GM12878 (cell line): Measurements from ENCODE around the gene NADSYN1. TPM values are rescaled to one million over a fixed set of nuclear protein-coding genes. Genes with fewer than 3 reads are reported as not detected.

Source experiments
- ATAC-seq: fragments of 200-7000 bp; cut with Tn5 transposase; 3 replicates; pipeline ENCODE4 v1.9.1; 2020; ENCODE audit warnings: mild to moderate bottlenecking, moderate library complexity
- BruUV-seq: library from RNA; stranded (reverse); fragments of 400-500 nt; replicated peaks from 2 replicates; lab custom pipeline; 2021; lab: Mats Ljungman, UMichigan
- CTCF ChIA-PET: fragments of 300-600 bp; sonication (Branson Sonifier 250); formaldehyde crosslinking; extraction: SDS; loops from one replicate; lab custom pipeline; 2021; ENCODE audit warnings: inconsistent platforms; lab: Yijun Ruan, JAX
- POLR2A ChIA-PET: fragments of 350-600 bp; formaldehyde crosslinking; extraction: SDS; loops from one replicate; lab custom pipeline; 2021; ENCODE audit warnings: inconsistent platforms; lab: Charles Lee
- RAD21 ChIA-PET: fragments of 300-600 bp; sonication (Branson Sonifier 250); formaldehyde crosslinking; loops from one replicate; lab custom pipeline; 2023; ENCODE audit warnings: antibody characterized with exemption; ENCODE audit not compliant: unreplicated experiment; lab: Charles Lee
- SMC1A ChIA-PET: fragments of 300-600 bp; sonication (Branson Sonifier 250); formaldehyde crosslinking; loops from one replicate; lab custom pipeline; 2023; ENCODE audit not compliant: unreplicated experiment, uncharacterized antibody; lab: Charles Lee
- DNase-seq: peaks from one replicate; pipeline ENCODE4 v3.0.0-alpha.2; 2011; ENCODE audit warnings: low read depth, low spot score
- FAIRE-seq: peaks from 3 replicates; lab custom pipeline; 2011; peaks lifted over from hg19 to GRCh38; lab: Jason Lieb, UNC
- H2AFZ ChIP-seq: 2 replicates; pipeline ENCODE4 v1.6.0; 2011; ENCODE audit warnings: low read depth, low read length, control low read depth; ENCODE audit not compliant: control insufficient read depth
- H3K27ac ChIP-seq: 2 replicates; pipeline ENCODE4 v1.5.1; 2011; ENCODE audit warnings: control low read depth; ENCODE audit not compliant: control insufficient read depth, insufficient read depth
- H3K27me3 ChIP-seq, 2 experiments: replicated peaks in 1 of 2; 2 replicates each; pipeline versions ENCODE4 v1.6.0 to v1.6.1; 2011; ENCODE audit warnings: low read length in 1 of 2; ENCODE audit not compliant: control insufficient read depth in 2 of 2, insufficient read depth in 2 of 2
- H3K36me3 ChIP-seq, 2 experiments: 2 replicates each; pipeline ENCODE4 v1.5.1; 2011; ENCODE audit warnings: low read length in 1 of 2; ENCODE audit not compliant: control insufficient read depth in 2 of 2, insufficient read depth in 2 of 2
- H3K4me1 ChIP-seq: 2 replicates; pipeline ENCODE4 v1.6.1; 2011; ENCODE audit warnings: mild to moderate bottlenecking, low read length, moderate library complexity, mixed read lengths; ENCODE audit not compliant: control insufficient read depth, insufficient read depth
- H3K4me2 ChIP-seq: 2 replicates; pipeline ENCODE4 v1.6.0; 2011; ENCODE audit warnings: control low read depth; ENCODE audit not compliant: control insufficient read depth, insufficient read depth
- H3K4me3 ChIP-seq: fragments of 200-600 bp; sonication (generic); 2 replicates; pipeline ENCODE4 v1.5.1; 2016
- H3K79me2 ChIP-seq: 2 replicates; pipeline ENCODE4 v1.6.0; 2011; ENCODE audit warnings: low read length; ENCODE audit not compliant: control insufficient read depth, insufficient read depth
- H3K9ac ChIP-seq: 2 replicates; pipeline ENCODE4 v1.8.0; 2011; ENCODE audit warnings: low read length, control low read depth, mixed read lengths; ENCODE audit not compliant: control insufficient read depth, insufficient read depth
- H3K9me3 ChIP-seq: replicated peaks from 3 replicates; pipeline ENCODE4 v1.5.1; 2011; ENCODE audit warnings: mild to moderate bottlenecking, low read length; ENCODE audit not compliant: control insufficient read depth, insufficient read depth
- H4K20me1 ChIP-seq: 2 replicates; pipeline ENCODE4 v1.6.0; 2011; ENCODE audit not compliant: control insufficient read depth, insufficient read depth
- ATF7 ChIP-seq: fragments of 450-650 bp; IDR thresholded peaks from 2 replicates; pipeline ENCODE4 v1.6.1; 2016; ENCODE audit warnings: low read depth, mild to moderate bottlenecking
- CBFB ChIP-seq: IDR thresholded peaks from 2 replicates; pipeline ENCODE4 v1.6.1; 2016; ENCODE audit warnings: antibody characterized with exemption, low read depth
- CREM ChIP-seq: IDR thresholded peaks from 2 replicates; pipeline ENCODE4 v1.6.1; 2014; ENCODE audit warnings: antibody characterized with exemption, low read depth
- CUX1 ChIP-seq: IDR thresholded peaks from 2 replicates; pipeline ENCODE4 v1.6.1; 2012; ENCODE audit warnings: improper control_type of control experiment, low read depth, low read length; ENCODE audit not compliant: insufficient replicate concordance
- EZH2 ChIP-seq: IDR thresholded peaks from 2 replicates; pipeline ENCODE4 v1.6.1; 2012; ENCODE audit warnings: low read depth, mild to moderate bottlenecking, control low read depth, inconsistent platforms, low read length, borderline replicate concordance; ENCODE audit not compliant: control insufficient read depth
- IKZF1 ChIP-seq: fragments of 450-650 bp; conservative IDR thresholded peaks from 2 replicates; pipeline ENCODE4 v1.6.1; 2017; ENCODE audit warnings: antibody characterized with exemption, mild to moderate bottlenecking
- NBN ChIP-seq: fragments of 450-650 bp; IDR thresholded peaks from 2 replicates; pipeline ENCODE4 v1.6.1; 2016
- NFYB ChIP-seq: IDR thresholded peaks from 2 replicates; pipeline ENCODE4 v1.6.1; 2011; ENCODE audit warnings: low read depth, mild to moderate bottlenecking, low read length, improper control_type of control experiment, moderate library complexity; ENCODE audit not compliant: insufficient read depth
- NR2F1 ChIP-seq: fragments of 450-650 bp; conservative IDR thresholded peaks from 2 replicates; pipeline ENCODE4 v1.6.1; 2017; ENCODE audit warnings: mild to moderate bottlenecking
- SPI1 ChIP-seq: IDR thresholded peaks from 2 replicates; pipeline ENCODE4 v1.6.1; 2011; ENCODE audit warnings: low read depth, mild to moderate bottlenecking, low read length, moderate library complexity, borderline replicate concordance; ENCODE audit not compliant: insufficient read depth
- TAF1 ChIP-seq: IDR thresholded peaks from 2 replicates; pipeline ENCODE4 v1.6.1; 2011; ENCODE audit warnings: mild to moderate bottlenecking, low read depth, low read length, borderline replicate concordance
- TCF7 ChIP-seq: IDR thresholded peaks from 2 replicates; pipeline ENCODE4 v1.6.1; 2014; ENCODE audit warnings: antibody characterized with exemption, borderline replicate concordance
- YBX1 ChIP-seq: fragments of 450-650 bp; IDR thresholded peaks from 2 replicates; pipeline ENCODE4 v1.6.1; 2016; ENCODE audit warnings: antibody characterized with exemption
- ZNF207 ChIP-seq: fragments of 450-650 bp; IDR thresholded peaks from 2 replicates; pipeline ENCODE4 v1.6.1; 2014; ENCODE audit warnings: antibody characterized with exemption, mild to moderate bottlenecking, borderline replicate concordance
- ZNF274 ChIP-seq: IDR thresholded peaks from one replicate; pipeline ENCODE4 v1.8.0; 2011; ENCODE audit not compliant: insufficient read length, insufficient read depth
- WGBS: methylation state at CpG from one replicate; pipeline ENCODE4 v1.1.6; 2016; ENCODE audit warnings: low lambda C conversion rate; ENCODE audit not compliant: insufficient replicate concordance, insufficient coverage; ENCODE audit errors: missing lambda C conversion rate; 5-methylcytosine and 5-hydroxymethylcytosine counted together
- in situ Hi-C: fragments of 300-500 bp; cut with MboI; formaldehyde crosslinking; loops from 9 replicates; pipeline ENCODE4 v1.14.3; 2018; ENCODE audit warnings: mixed read lengths
- intact Hi-C: fragments of 100-400 bp; cut with micrococcal nuclease; formaldehyde crosslinking; loops from one replicate; pipeline ENCODE4 v1.14.2; 2022; ENCODE audit not compliant: unreplicated experiment
- polyA plus RNA-seq, 11 experiments: library from polyadenylated mRNA; depleted of rRNA in 4 of 11; unstranded in 6 of 11; stranded (reverse) in 5 of 11; fragments of >200 nt; fragmentation: Nextera tagmentation in 4 of 11; fragmentation: Illumina TruSeq in 1 of 11; extraction: Ambion mirVana in 4 of 11; extraction: Trizol in 1 of 11; gene quantifications; 1 replicate in 1 of 11; 2 replicates in 10 of 11; pipeline versions ENCODE4 v1.2.1 to v1.2.3, GENCODE V29; 2011 to 2016; ENCODE audit warnings: inconsistent platforms in 2 of 11, missing spikeins in 2 of 11, low read depth in 1 of 11
- total RNA-seq, 4 experiments: library from RNA; depleted of rRNA in 3 of 4; stranded (reverse); fragments of >200 nt in 3 of 4; fragmentation: Illumina TruSeq in 1 of 4; extraction: Trizol in 1 of 4; gene quantifications; 2 replicates each; pipeline versions ENCODE4 v1.2.1 to v1.2.3, GENCODE V29; 2013 to 2021
- TF ChIP-seq, protein P1 (sequence below): IDR thresholded peaks from 2 replicates; pipeline ENCODE4 v1.6.1; 2012; ENCODE audit warnings: mild to moderate bottlenecking, low read depth, low read length

The NADSYN1 gene
- total and polyA plus RNA-seq, 10 of the 15 experiments (the other 5 are each of a cell fraction or from before 2014, with no cell fraction given) = 12.2 to 90.2 (median 69.5) TPM

DNA sequence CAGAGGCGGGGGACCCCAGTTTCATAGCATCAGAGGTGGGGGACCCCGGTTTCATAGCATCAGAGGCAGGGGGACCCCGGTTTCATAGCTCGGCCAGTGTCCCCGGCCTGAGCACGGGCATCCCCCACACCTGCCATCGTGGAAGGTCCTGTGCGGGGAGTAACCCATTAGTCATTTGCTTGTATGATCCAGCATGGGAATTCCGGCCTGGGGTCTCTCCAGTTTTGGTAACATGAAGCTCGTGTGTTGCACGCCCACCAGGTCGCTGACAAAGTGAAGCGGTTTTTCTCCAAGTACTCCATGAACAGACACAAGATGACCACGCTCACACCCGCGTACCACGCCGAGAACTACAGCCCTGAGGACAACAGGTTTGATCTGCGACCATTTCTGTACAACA is 45.1 kb downstream of the NADSYN1 start:
- no peak overlapping the region for H3K4me3 ChIP-seq
- intact Hi-C loops = no loop called here

More for the DNA sequence above, 45.1 kb downstream of the NADSYN1 start:
- in situ Hi-C loops = no loop called here
- RAD21 ChIA-PET = no interaction called here
- Histone ChIP-seq H3K9me3 (no peaks in the 10 kb centered on the region; the same call in 2 of the 3 replicates), H3K27me3 (no peaks in the 10 kb centered on the region), H3K27ac (no peak overlapping the region), H3K9ac (no peak overlapping the region), H3K4me2 (no peak overlapping the region), H3K36me3 (peaks cover 19 to 26% of the 10 kb centered on the region in 2 experiments), H3K79me2 (no peaks in the 10 kb centered on the region)
- SMC1A ChIA-PET = interaction anchor here (0.5 kb wide), 1 partner anchor 19 kb away, joined by 3 read pairs; no protein-coding TSS in a partner anchor
- BruUV-seq = no TSS peak
- POLR2A ChIA-PET = no interaction called here
- CTCF ChIA-PET = no interaction called here
- FAIRE-seq = no peak
- WGBS = 97% methylated on average over 19 of the region's 19 CpGs
- TF ChIP-seq ATF7 (no peak), EZH2 (no peak), YBX1 (no peak), TAF1 (no peak), NBN (no peak), CUX1 (no peak), CBFB (no peak), TCF7 (no peak), NR2F1 (no peak), ZNF274 (no peak), ZNF207 (no peak), CREM (no peak), SPI1 (no peak), NFYB (no peak), IKZF1 (no peak)
- TF ChIP-seq, protein P1, sequence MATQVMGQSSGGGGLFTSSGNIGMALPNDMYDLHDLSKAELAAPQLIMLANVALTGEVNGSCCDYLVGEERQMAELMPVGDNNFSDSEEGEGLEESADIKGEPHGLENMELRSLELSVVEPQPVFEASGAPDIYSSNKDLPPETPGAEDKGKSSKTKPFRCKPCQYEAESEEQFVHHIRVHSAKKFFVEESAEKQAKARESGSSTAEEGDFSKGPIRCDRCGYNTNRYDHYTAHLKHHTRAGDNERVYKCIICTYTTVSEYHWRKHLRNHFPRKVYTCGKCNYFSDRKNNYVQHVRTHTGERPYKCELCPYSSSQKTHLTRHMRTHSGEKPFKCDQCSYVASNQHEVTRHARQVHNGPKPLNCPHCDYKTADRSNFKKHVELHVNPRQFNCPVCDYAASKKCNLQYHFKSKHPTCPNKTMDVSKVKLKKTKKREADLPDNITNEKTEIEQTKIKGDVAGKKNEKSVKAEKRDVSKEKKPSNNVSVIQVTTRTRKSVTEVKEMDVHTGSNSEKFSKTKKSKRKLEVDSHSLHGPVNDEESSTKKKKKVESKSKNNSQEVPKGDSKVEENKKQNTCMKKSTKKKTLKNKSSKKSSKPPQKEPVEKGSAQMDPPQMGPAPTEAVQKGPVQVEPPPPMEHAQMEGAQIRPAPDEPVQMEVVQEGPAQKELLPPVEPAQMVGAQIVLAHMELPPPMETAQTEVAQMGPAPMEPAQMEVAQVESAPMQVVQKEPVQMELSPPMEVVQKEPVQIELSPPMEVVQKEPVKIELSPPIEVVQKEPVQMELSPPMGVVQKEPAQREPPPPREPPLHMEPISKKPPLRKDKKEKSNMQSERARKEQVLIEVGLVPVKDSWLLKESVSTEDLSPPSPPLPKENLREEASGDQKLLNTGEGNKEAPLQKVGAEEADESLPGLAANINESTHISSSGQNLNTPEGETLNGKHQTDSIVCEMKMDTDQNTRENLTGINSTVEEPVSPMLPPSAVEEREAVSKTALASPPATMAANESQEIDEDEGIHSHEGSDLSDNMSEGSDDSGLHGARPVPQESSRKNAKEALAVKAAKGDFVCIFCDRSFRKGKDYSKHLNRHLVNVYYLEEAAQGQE = no peak
- TF ChIP-seq, all 136 proteins: peak for 0
- DNase-seq = no peak
- no peaks in the 10 kb centered on the region for H3K4me1 ChIP-seq
- no peak for ATAC-seq
- no peak overlapping the region for H2AFZ ChIP-seq
- no peaks in the 10 kb centered on the region; the same call in 1 of the 2 replicates for H4K20me1 ChIP-seq
